Upper lobe of left lung (tissue), 6 donors: ENCODE measurements around the gene SPATA16. TPM values are rescaled to one million over a fixed set of nuclear protein-coding genes. Genes with fewer than 3 reads are reported as not detected.

ENCODE experiments used
- ATAC-seq, 2 donors: fragments of 200-7000 bp; cut with Tn5 transposase; one replicate each; pipeline ENCODE4 v1.9.1; 2022; ENCODE audit warnings: mild to moderate bottlenecking in 2 of 2, moderate library complexity in 2 of 2; ENCODE audit not compliant: low FRiP score in 2 of 2
- DNase-seq, 2 donors: peaks; one replicate each; pipeline ENCODE4 v3.0.0-alpha.2; 2019 to 2020
- H3K27ac ChIP-seq, 4 donors: fragments of 200-600 bp; sonication (generic); one replicate each; pipeline ENCODE4 v1.5.1; 2016 to 2019
- H3K27me3 ChIP-seq, 4 donors: fragments of 200-600 bp; sonication (generic); one replicate each; pipeline ENCODE4 v1.5.1; 2017 to 2019
- H3K36me3 ChIP-seq, 4 donors: fragments of 200-600 bp; sonication (generic); one replicate each; pipeline ENCODE4 v1.5.1; 2016 to 2019
- H3K4me1 ChIP-seq, 4 donors: fragments of 200-600 bp; sonication (generic); one replicate each; pipeline ENCODE4 v1.5.1; 2018 to 2019
- H3K4me3 ChIP-seq, 4 donors: fragments of 200-600 bp; sonication (generic); one replicate each; pipeline ENCODE4 v1.5.1; 2017 to 2019; ENCODE audit warnings: mild to moderate bottlenecking in 2 of 4, moderate library complexity in 1 of 4
- H3K9me3 ChIP-seq, 4 donors: fragments of 200-600 bp; sonication (generic); one replicate each; pipeline ENCODE4 v1.5.1; 2018 to 2019
- CTCF ChIP-seq, 6 experiments: fragments of 450-650 bp in 4 of 6; fragments of 200-600 bp in 2 of 6; sonication (generic) in 2 of 6; IDR thresholded peaks; one replicate each; pipeline ENCODE4 v1.5.1; 2016 to 2019; ENCODE audit warnings: antibody characterized with exemption in 6 of 6
- EP300 ChIP-seq, 4 donors: sonication (generic); formaldehyde crosslinking; IDR thresholded peaks; one replicate each; pipeline ENCODE4 v1.5.1; 2017; ENCODE audit warnings: antibody characterized with exemption in 4 of 4, control low read depth in 2 of 4
- POLR2A ChIP-seq, 4 donors: fragments of 450-650 bp; IDR thresholded peaks; one replicate each; pipeline ENCODE4 v1.5.1; 2016 to 2017; ENCODE audit warnings: antibody characterized with exemption in 4 of 4, mild to moderate bottlenecking in 2 of 4
- POLR2AphosphoS5 ChIP-seq, 2 donors: sonication (generic); formaldehyde crosslinking; IDR thresholded peaks; one replicate each; pipeline ENCODE4 v1.5.1; 2017; ENCODE audit warnings: antibody characterized with exemption in 2 of 2
- WGBS, 2 donors: methylation state at CpG; one replicate each; pipeline ENCODE4 v1.1.5; 2017 to 2018; 5-methylcytosine and 5-hydroxymethylcytosine counted together
- total RNA-seq, 6 donors: library from RNA; depleted of rRNA in 4 of 6; stranded (reverse); fragments of >200 nt in 4 of 6; gene quantifications; one replicate each; pipeline versions ENCODE4 v1.1.0 to v1.2.1, GENCODE V29; 2016 to 2021
- donor health status: DM: no; HTN: no; CAD: no; lungs with moderate emphysema.
- donor health status: DM: no; HTN: yes; CAD: no; lungs with severe emphysema.

SPATA16 gene
- total RNA-seq, 6 donors from 2014 or later: not detected

GRCh38 chr3:173006006-173006405 is 135.0 kb downstream of the SPATA16 start:
- DNase-seq (no peak), ATAC-seq (no peak)
- Histone ChIP-seq H3K4me3 (no peak overlapping the region), H3K27me3 (no peaks in the 10 kb centered on the region), H3K9me3 (no peaks in the 10 kb centered on the region), H3K27ac (no peak overlapping the region), H3K36me3 (no peaks in the 10 kb centered on the region), H3K4me1 (no peaks in the 10 kb centered on the region)
- TF ChIP-seq POLR2A (IDR thresholded peaks at IDR 0.05) (no peak), CTCF (IDR thresholded peaks at IDR 0.05) (no peak), POLR2AphosphoS5 (IDR thresholded peaks at IDR 0.05) (no peak), EP300 (IDR thresholded peaks at IDR 0.05) (no peak)

GRCh38 chr3:173004681-173005080 is 136.4 kb downstream of the SPATA16 start:
- TF ChIP-seq CTCF (IDR thresholded peaks at IDR 0.05): no peak
- TF ChIP-seq EP300 (IDR thresholded peaks at IDR 0.05): no peak
- TF ChIP-seq POLR2A (IDR thresholded peaks at IDR 0.05): no peak
- TF ChIP-seq POLR2AphosphoS5 (IDR thresholded peaks at IDR 0.05): no peak
- Histone ChIP-seq H3K27me3 (no peaks in the 10 kb centered on the region), H3K9me3 (no peaks in the 10 kb centered on the region), H3K4me3 (no peak overlapping the region), H3K27ac (no peak overlapping the region), H3K36me3 (no peaks in the 10 kb centered on the region), H3K4me1 (no peaks in the 10 kb centered on the region)
- ATAC-seq (no peak), DNase-seq (no peak)
- 83 to 89% methylated on average over 6 of the region's 6 CpGs for WGBS, 2 donors

GRCh38 chr3:173003956-173004355 is 137.1 kb downstream of the SPATA16 start:
- no peak for ATAC-seq
- 91 to 93% methylated on average over 3 of the region's 3 CpGs for WGBS, 2 donors
- Histone ChIP-seq H3K9me3 (no peaks in the 10 kb centered on the region), H3K36me3 (no peaks in the 10 kb centered on the region), H3K27me3 (no peaks in the 10 kb centered on the region), H3K4me1 (no peaks in the 10 kb centered on the region), H3K27ac (no peak overlapping the region), H3K4me3 (no peak overlapping the region)
- no peak for TF ChIP-seq EP300 (IDR thresholded peaks at IDR 0.05)
- TF ChIP-seq POLR2A (IDR thresholded peaks at IDR 0.05): no peak
- TF ChIP-seq POLR2AphosphoS5 (IDR thresholded peaks at IDR 0.05): no peak
- no peak for TF ChIP-seq CTCF (IDR thresholded peaks at IDR 0.05)
- DNase-seq: no peak

GRCh38 chr3:173003471-173003870 is 137.6 kb downstream of the SPATA16 start:
- no peaks in the 10 kb centered on the region for H3K36me3 ChIP-seq
- no peaks in the 10 kb centered on the region for H3K27me3 ChIP-seq
- no peak for TF ChIP-seq EP300 (IDR thresholded peaks at IDR 0.05)
- no peak for TF ChIP-seq POLR2AphosphoS5 (IDR thresholded peaks at IDR 0.05)
- no peak for TF ChIP-seq POLR2A (IDR thresholded peaks at IDR 0.05)
- no peak for TF ChIP-seq CTCF (IDR thresholded peaks at IDR 0.05)
- no peaks in the 10 kb centered on the region for H3K9me3 ChIP-seq
- no peak overlapping the region for H3K27ac ChIP-seq
- WGBS, 2 donors: 93% methylated on average over 2 of the region's 2 CpGs
- DNase-seq (no peak), ATAC-seq (no peak)
- H3K4me3 ChIP-seq: no peak overlapping the region
- no peaks in the 10 kb centered on the region for H3K4me1 ChIP-seq

GRCh38 chr3:173001622-173002021 is 139.4 kb downstream of the SPATA16 start:
- H3K27me3 ChIP-seq: no peaks in the 10 kb centered on the region
- TF ChIP-seq CTCF (IDR thresholded peaks at IDR 0.05) (no peak), EP300 (IDR thresholded peaks at IDR 0.05) (no peak), POLR2A (IDR thresholded peaks at IDR 0.05) (no peak), POLR2AphosphoS5 (IDR thresholded peaks at IDR 0.05) (no peak)
- no peak overlapping the region for H3K4me3 ChIP-seq
- no peak overlapping the region for H3K27ac ChIP-seq
- no peak for ATAC-seq
- no peak for DNase-seq
- H3K9me3 ChIP-seq: no peaks in the 10 kb centered on the region
- H3K36me3 ChIP-seq: no peaks in the 10 kb centered on the region
- no peaks in the 10 kb centered on the region for H3K4me1 ChIP-seq
